Sigmoid colon (tissue), 4 donors: ENCODE results near the gene SPTBN1.

Experiments
- CTCF ChIP-seq, 4 experiments: fragments of 450-650 bp in 3 of 4; fragments of 200-600 bp in 1 of 4; IDR thresholded peaks; one replicate each; pipeline ENCODE4 v1.5.1; 2016 to 2019; ENCODE audit warnings: antibody characterized with exemption in 4 of 4, mild to moderate bottlenecking in 3 of 4, moderate library complexity in 2 of 4
- EP300 ChIP-seq, 4 donors: sonication (generic); formaldehyde crosslinking; IDR thresholded peaks; one replicate each; pipeline ENCODE4 v1.6.1; 2017; ENCODE audit warnings: antibody characterized with exemption in 4 of 4
- POLR2A ChIP-seq, 2 donors: fragments of 450-650 bp; IDR thresholded peaks; one replicate each; pipeline ENCODE4 v1.6.1; 2016; ENCODE audit warnings: antibody characterized with exemption in 2 of 2, mild to moderate bottlenecking in 2 of 2, moderate library complexity in 2 of 2
- POLR2AphosphoS5 ChIP-seq, 4 donors: sonication (generic); formaldehyde crosslinking; IDR thresholded peaks; one replicate each; pipeline ENCODE4 v1.6.1; 2017; ENCODE audit warnings: antibody characterized with exemption in 4 of 4

- TF ChIP-seq CTCF (IDR thresholded peaks at IDR 0.05), result no peak
- peak; percentile 11 to 45 (median 16) for TF ChIP-seq POLR2AphosphoS5 (IDR thresholded peaks at IDR 0.05)
- TF ChIP-seq EP300 (IDR thresholded peaks at IDR 0.05), result no peak
- TF ChIP-seq POLR2A (IDR thresholded peaks at IDR 0.05), result no peak
Observed at GRCh38 chr2:54666131-54666633, 210.1 kb downstream of the SPTBN1 start.
